ENCODE measurements around the gene BCL2L14.

The BCL2L14 gene

DNA sequence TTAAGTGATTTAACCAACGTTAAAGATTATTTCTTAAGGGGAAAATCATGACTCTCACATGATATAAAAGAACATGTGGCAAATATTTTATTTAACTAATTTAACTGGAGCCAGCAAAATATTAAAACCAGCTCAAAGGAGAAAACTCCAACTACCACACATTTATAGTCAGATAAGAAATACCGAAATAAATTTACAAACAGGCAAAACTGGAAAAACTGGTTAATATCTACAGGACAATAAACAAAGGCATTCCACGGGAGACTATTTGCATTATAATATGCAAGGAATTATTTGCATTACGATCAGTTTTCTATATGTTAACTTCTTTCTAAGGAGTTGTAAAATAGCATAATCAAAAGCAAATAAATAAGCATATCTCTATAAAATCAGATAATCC, 13.8 kb upstream of the BCL2L14 start:
- DNase-seq (ENCODE audit: low read depth in 2 of 2), result no peak

DNA sequence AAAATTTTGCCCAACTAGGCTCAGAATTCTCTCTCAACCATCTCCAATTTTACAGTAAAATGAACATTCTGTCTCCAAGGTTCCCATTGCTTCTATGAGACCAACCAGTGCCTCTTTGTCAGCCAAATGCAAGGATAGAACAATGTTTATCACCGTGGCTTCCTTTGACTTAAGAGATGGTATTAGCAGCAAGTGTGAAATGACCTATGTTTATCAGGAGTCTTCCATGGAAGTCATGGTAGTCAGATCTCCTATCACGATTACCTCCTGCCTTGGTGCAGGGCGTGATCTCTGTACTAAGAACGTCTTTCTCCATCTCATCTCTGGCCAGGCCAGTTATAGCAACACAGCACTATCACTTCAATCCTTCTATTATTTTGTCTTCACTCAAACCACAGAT, 6.1 kb upstream of the BCL2L14 start:
- DNase-seq (ENCODE audit: low read depth in 2 of 2), result no peak

DNA sequence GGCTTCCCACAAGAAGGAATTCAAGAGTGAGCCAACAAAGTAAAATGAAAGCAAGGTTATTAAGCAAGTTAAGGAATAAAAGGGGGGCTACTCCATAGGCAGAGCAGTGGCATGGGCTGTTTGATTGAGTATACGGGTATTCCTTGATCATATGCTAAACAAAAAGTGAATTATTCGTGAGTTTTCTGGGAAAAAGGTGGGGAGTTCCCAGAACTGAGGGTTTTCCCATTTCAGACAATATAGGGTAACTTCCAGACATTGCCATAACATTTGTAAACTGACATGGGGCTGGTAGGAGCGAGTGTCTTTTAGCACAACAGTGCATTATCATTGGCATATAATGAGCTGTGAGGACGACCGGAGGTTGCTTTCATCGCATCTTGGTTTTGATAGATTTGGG, 2.0 kb upstream of the BCL2L14 start:
- no peak for DNase-seq (ENCODE audit: low read depth in 2 of 2)

DNA sequence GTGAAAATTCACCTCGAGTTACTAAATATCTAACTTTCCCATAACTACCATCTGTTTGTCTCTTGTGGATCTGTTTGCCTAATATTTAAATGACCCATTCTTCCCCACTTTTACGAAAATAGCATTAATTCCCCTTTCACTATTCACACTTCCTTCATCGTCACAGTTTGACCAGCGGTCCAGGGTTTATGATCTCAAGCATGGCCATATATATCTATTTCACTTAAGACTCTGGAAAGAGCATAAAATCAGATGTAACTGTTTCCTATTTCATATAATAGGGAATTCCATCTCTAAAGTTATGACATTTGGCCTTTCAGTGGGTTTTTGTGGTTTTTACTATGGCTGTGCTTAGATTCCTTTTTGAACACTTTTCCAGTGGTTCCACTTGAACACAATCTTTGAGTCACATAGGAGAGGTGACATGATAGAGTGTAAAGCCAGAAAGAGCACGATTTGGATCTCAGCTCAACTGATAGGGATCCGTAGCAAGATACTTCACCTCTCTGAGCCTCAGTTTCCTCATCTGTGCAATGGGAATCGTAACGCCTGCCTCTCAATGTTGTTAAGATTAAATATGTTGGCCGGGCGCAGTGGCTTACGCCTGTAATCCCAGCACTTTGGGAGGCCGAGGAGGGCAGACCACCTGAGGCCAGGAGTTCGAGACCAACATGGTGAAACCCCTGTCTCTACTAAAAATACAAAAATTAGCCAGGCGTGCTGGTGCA, 754 bp upstream of the BCL2L14 start:
- no peak for DNase-seq (ENCODE audit: low read depth in 2 of 2)

DNA sequence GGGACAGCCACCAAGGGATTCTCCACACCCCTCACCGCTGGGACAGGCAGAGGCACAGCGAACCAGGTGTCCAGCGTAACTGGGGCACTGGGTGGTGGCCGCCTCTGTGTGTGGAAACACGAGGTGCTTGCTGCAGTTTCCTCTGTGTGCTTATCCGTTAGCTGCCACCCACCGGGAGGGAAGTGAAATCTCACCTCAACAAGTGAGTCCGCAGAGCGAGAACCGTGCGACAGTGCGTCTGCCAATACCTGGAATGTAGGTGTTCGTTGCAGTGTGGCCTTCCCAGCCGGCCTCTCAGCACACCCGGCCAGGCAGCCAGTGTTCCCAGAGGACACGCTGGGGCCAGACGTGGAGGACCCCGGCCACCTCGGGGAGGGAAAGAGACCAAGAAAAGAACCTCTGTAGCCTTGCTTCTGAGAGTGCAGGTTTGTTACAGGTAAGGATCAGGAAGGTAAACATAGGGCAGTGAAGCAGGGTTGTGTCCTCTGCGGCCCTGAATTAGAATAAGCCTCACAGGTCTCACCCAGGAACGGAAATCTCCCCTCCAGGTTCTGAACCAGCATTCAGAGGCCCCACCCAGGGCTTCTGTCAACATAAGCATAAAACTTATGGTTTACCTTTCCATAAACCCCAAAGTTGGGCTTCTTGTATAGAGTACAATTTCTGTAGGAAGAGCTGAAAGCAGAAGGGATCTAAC, 1.5 kb downstream of the BCL2L14 start:
- DNase-seq (ENCODE audit: low read depth in 2 of 2), result no peak

DNA sequence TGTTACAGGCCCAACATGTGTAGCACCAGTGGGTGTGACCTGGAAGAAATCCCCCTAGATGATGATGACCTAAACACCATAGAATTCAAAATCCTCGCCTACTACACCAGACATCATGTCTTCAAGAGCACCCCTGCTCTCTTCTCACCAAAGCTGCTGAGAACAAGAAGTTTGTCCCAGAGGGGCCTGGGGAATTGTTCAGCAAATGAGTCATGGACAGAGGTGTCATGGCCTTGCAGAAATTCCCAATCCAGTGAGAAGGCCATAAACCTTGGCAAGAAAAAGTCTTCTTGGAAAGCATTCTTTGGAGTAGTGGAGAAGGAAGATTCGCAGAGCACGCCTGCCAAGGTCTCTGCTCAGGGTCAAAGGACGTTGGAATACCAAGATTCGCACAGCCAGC, 8.6 kb downstream of the BCL2L14 start:
- DNase-seq (ENCODE audit: low read depth in 2 of 2), result no peak

DNA sequence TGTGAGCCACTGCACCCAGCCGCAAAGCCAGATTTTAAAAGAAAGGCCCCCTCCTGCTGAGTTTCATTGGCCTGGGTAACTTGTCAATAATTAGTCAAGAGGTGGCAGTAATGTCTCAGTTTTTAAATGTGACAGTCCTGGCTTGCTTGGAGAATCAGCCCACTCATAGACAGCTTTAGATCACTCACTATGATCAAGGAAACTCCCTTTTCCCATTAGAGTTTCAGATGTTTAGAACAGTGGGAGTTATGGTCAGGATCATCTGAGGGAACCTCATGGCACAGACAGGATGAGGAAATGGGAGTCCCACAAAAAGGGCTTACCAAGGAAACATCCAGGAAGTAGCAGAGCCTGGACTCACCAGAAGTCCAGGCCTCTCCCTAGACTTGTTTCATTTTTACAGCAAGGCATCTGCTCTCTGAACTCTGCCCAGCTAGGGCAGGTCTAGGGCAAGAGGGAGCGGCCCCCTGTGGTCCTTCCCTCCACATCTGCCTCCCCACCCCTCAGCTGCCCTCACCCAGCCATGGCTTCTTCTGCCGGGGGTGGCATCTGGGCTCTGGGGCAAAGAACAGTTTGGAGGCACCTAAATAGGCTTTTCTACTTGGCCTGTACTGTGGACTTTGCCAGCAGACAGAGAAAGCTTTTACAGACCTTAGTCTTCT, 11.2 kb downstream of the BCL2L14 start:
- no peak for DNase-seq (ENCODE audit: low read depth in 2 of 2)

DNA sequence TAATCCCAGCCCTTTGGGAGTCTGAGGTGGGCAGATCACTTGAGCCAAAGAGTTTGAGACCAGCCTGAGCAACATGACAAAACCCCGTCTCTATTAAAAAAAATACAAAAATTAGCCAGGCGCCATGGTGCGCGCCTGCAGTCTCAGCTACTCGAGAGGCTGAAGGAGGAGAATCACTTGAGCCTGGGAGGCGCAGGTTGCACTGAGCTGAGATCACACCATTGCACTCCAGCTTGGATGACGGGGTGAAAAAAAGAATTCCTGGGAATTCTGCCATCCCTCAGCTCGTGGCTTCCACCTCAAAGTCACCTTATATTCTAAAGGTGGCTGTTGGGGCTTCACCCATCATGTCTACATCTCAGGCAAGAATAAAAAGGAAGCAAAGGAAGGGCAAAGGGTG, 12.9 kb downstream of the BCL2L14 start:
- no peak for DNase-seq (ENCODE audit: low read depth in 2 of 2)

DNA sequence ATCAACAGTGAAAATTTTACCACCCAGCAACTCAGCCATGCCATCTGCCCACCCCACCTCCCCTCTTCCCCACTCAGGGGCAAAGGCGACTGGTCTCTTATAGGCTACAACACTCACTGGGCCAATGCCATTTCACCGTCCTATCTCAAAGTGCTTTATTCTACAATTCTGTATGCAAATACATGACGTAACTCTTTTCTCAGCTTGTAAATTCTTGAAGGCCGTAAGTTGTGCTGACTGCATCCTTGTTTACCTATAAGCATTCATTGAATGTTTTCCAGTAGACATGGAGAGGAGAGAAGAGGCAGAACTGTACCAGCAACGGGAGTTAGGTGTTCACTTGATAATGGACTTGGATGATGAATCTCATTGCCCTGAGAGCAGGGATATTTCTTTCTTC, 15.6 kb downstream of the BCL2L14 start:
- no peak for DNase-seq (ENCODE audit: low read depth in 2 of 2)

DNA sequence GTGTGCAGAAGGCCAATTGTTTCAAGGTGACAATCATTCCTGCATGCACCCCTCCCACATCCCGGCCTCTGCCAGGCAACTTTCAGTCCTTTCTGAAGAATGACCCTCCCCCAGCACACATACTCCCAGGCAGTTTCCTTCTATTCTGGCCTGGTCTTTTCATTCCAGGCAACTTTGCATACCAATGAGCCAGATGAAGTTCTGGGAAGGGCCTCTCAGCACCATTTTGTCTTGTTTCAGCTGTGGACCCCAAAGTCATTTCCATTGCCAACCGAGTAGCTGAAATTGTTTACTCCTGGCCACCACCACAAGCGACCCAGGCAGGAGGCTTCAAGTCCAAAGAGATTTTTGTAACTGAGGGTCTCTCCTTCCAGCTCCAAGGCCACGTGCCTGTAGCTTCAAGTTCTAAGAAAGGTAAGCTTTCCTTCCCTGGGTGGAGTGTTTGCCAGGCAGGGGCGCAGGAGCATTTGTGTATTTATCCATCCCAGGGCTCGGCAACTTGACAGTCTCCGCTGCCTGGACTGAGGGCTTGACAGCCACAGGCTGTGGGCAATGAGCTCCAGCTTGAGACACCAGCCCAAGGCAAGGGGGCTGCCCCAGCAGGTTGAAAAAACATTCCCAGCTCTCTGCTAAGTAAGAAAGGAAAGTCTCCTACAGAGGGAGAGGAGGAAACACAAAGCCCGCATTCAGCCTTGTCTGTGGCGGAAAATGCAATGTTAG, 16.4 kb downstream of the BCL2L14 start:
- DNase-seq (ENCODE audit: low read depth in 2 of 2), result no peak

DNA sequence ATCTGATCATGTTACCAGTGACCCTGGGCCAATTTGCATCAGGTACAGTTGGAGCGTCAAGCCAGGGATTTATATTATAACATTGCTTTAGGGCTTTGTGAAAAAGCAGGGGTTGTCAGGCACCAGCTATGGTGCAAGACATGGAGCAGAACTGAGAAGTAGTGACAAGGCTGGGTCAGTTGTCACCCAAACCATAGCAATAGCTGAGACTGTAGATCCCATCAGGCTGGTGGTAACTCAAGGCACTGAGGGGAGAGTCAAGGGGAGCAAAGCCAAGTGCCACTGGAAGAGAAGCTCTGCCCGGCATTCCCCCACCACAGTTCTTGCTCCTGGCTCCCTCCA, 16.9 kb downstream of the BCL2L14 start:
- no peak for DNase-seq (ENCODE audit: low read depth in 2 of 2)

DNA sequence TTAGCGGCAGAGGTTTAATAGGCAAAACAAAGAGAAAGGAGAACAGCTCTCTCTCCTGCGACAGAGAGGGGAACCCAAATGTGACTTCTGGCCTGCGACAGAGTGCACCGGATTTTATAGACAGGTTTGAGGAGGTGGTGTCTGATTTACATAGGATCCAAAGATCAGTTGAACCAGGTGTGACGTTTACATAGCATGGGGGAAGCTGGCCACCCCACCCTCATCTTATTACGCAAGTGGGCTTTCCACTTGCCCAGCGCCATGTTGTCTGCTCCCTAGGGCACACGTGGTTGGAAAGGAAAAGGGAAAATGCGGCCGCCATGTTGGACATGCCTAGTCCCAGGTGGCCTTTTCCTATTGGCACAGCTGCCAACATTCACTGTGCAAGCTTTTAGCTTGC, 17.4 kb downstream of the BCL2L14 start:
- DNase-seq (ENCODE audit: low read depth in 2 of 2), result no peak

DNA sequence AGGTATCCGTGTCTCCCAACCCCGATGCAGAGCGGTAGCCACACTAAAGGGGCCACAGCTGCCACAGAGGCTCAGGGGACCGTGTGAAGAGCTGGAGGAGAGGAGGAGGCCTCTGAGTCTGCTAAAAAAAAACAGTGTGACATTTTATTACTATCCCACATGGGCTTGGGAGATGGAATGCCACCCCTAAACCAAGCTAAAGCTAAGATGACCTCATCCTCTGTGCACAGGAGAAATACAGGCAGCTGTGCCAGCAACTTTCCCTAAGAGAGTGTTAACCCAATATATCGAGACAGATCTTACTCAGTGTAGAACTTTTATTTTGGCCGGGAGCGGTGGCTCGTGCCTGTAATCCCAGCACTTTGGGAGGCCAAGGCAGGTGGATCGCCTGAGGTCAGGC, 18.0 kb downstream of the BCL2L14 start:
- DNase-seq (ENCODE audit: low read depth in 2 of 2), result no peak

DNA sequence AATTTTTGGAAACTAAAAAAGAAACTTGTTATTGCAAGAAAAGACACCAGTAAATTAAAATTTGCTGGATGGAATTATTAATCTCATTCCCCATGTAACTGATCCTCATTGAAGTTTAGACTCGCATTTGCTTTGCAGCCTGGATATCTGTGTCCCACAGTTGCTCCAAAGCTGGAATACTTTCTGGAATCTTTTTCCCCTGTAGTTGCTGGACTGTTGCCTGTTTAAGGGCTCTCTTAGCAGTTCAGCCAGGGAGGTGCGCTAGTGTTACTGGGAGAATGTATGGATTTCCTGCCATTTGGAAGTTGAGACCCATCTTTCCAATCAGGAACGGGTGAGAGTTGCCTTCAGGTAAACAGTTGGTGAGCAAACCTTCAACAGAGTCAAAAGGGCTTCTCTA, 20.3 kb downstream of the BCL2L14 start:
- no peak for DNase-seq (ENCODE audit: low read depth in 2 of 2)

DNA sequence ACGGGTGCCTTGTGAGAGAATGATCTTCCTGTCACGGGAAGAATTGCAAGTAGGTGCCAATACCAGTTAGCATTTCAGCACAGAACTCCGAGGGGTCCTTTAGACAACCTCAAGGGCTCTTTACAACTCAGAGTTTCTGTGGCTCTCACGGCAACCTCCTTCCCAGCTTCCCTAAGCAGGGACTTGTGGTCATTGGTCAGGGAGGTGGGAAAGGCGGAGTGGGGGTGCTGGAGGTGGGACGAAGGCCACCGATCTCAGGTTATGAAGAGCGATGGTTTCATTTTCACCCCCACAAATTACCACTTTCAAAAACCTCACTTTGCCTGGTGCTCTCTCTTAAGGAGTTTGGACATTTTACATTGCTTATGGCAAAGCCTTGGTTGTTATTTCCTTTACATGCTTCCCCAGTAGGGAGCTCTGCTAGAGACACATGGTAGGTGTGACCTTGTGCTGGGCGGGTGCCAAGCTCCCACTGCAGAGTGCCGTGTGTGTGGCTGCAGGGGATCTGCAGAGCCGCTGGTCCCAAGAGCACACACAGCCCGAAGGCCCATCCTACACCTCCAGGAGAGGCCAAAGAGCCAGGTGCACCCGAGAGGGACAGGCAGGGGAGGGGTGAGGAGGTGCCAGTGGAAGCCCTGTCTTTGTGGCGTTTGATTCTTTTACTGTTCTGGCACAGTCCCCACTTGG, 21.4 kb downstream of the BCL2L14 start:
- no peak for DNase-seq (ENCODE audit: low read depth in 2 of 2)

DNA sequence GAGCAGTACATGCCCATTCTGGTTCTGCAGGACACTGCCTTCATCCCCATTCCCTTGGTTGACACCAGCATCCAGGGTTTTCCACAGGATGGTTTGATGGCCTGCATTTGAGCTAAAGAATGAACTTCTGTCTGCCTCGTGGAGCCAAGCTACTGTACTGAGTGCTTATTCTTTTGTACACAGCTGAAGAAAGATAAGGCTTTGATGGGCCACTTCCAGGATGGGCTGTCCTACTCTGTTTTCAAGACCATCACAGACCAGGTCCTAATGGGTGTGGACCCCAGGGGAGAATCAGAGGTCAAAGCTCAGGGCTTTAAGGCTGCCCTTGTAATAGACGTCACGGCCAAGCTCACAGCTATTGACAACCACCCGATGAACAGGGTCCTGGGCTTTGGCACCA, 23.7 kb downstream of the BCL2L14 start:
- DNase-seq (ENCODE audit: low read depth in 2 of 2), result no peak

DNA sequence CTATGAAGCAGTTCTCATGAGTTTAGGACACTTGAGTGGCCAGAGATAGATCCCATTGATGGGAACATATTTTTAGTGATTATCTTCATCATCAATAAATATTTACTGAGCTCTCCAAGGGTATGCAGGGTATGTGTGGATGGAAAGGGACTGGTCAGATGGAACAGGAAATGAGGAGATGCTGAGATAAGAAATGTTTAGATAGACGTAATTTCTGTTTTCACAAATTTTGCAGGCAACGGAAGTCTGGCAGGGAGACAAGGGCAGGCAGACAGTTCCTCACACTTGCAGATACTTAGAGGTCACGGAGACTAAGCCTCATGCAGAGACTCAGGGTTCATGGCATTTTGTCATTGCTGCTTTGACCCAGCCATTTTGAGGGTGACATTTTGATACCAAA, 24.3 kb downstream of the BCL2L14 start:
- no peak for DNase-seq (ENCODE audit: low read depth in 2 of 2)

DNA sequence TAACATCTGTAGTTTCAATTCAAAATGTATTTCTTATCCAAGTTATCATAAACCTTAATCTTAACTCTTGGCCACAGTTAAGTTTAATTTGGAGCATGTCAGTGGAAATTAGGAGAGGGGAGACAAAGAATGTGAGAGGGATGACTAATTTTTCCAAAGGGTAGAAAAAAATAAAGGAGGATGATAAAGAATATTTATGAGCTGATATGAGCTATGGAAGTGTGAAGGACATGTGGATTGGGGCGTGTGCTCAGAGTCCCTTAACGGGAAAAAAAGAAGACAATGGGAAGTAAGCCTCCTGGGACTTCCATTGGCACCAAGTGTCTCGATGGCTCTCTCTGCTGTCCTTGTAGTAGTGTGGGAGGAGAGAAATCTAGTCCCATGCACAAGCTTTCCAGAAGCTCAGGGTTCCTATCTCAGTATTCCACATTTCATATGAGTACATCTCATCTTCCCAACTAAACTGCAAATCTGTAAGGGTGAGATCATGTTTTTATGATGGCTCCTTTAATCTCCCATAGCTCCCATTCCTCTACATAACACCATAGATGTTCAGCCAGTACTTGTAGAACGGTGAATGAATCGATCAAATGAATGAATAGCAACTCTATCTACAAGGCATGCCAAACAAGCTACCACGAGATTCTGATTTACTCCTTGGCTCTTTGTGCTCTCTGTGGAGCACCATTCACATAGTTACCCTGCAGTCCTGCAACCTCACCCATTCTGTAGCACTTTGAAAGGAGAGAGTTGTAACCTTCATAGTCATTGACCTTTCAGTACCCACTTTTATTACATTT, 27.4 kb downstream of the BCL2L14 start:
- no peak for DNase-seq (ENCODE audit: low read depth in 2 of 2)

DNA sequence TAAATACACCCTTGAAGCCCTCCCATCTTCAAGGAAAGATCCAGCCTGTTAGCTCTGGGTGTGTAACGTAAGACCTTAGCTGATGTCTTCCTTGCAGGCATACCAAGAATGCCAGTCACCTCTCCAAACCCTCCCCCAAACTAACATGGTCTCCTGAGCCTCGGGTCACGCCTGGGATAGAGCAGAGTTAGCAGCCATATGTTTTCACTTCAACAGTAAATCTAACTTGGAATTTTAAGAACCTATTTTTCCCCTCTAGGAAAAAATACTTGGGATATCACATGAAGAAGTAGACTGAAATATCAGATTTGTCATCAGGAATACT, 27.9 kb downstream of the BCL2L14 start:
- no peak for DNase-seq (ENCODE audit: low read depth in 2 of 2)

DNA sequence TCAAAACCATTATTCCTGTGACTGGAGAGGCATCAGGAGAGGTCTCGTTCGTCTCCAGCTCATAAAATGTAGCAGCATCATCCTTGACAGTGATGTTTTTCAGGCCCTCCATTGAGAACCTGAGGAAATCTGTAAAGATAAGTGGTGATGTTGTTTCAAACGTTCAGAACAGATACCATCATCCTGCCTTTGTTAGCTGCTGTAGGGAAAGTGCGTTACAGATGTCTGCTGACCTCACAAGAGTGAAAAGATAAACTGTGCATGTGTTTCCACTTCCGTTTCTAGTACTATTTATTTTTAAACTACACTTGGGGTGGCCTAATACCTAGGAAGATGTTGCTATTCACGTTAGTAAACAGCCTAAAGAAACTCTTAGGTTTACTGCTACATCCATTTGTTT, 28.4 kb downstream of the BCL2L14 start:
- DNase-seq (ENCODE audit: low read depth in 2 of 2), result no peak

DNA sequence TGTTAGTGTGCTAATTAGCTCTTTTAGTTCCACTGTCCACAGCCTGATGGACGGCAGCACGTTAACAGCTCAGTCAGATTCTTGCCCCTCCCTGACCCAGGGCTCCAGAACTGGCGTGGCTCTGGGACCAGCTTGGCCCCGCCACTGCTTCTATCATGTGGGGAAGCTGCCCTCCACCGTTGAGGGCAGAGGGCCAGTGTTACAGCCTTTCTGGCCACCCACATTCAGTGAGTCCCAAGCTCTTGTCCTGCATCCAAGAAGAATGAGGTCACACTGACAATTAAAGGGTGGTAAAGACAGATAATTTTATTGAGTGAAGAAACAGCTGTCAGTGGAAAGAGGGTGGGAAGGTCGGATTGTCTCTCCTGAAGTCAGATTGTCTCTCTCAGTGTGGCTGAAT, 36.9 kb downstream of the BCL2L14 start:
- no peak for DNase-seq (ENCODE audit: low read depth in 2 of 2)
